CD14-positive monocyte (primary cell): Measurements from ENCODE around the gene ARCN1. TPM values are rescaled to one million over a fixed set of nuclear protein-coding genes. Genes with fewer than 3 reads are reported as not detected.

ENCODE experiments used
- DNase-seq, 3 donors: peaks; one replicate each; pipeline ENCODE4 v3.0.0-alpha.2; 2011 to 2022
- H2AFZ ChIP-seq: 2 replicates; pipeline ENCODE4 v1.6.0; 2012; ENCODE audit warnings: mild to moderate bottlenecking, low read depth, low read length, inconsistent platforms; ENCODE audit not compliant: insufficient read depth, poor library complexity, severe bottlenecking
- H3K27ac ChIP-seq, 2 donors: 1 replicate in 1 of 2; 2 replicates in 1 of 2; pipeline ENCODE4 v1.5.1; 2012 to 2013; ENCODE audit warnings: low read length in 2 of 2, control low read depth in 1 of 2, inconsistent platforms in 1 of 2, low read depth in 1 of 2, mild to moderate bottlenecking in 1 of 2
- H3K27me3 ChIP-seq, 2 donors: one replicate each; pipeline versions ENCODE4 v1.6.0 to v1.6.1; 2011 to 2013; ENCODE audit warnings: low read length in 2 of 2; ENCODE audit not compliant: control insufficient read depth in 2 of 2, insufficient read depth in 2 of 2
- H3K36me3 ChIP-seq, 2 donors: replicated peaks in 1 of 2; 1 replicate in 1 of 2; 2 replicates in 1 of 2; pipeline versions ENCODE4 v1.5.1 to v1.6.1; 2012 to 2013; ENCODE audit warnings: low read length in 2 of 2, control low read depth in 1 of 2, inconsistent platforms in 1 of 2, mild to moderate bottlenecking in 1 of 2; ENCODE audit not compliant: insufficient read depth in 2 of 2, control insufficient read depth in 1 of 2
- H3K4me1 ChIP-seq, 2 donors: 1 replicate in 1 of 2; 2 replicates in 1 of 2; pipeline versions ENCODE4 v1.5.1 to v1.6.1; 2012 to 2013; ENCODE audit warnings: low read length in 2 of 2, control low read depth in 1 of 2, inconsistent platforms in 1 of 2, mild to moderate bottlenecking in 1 of 2, moderate library complexity in 1 of 2; ENCODE audit not compliant: insufficient read depth in 2 of 2, control insufficient read depth in 1 of 2
- H3K4me2 ChIP-seq: replicated peaks from 2 replicates; pipeline ENCODE3; 2012; ENCODE audit warnings: low read length, moderate library complexity, mild to moderate bottlenecking; ENCODE audit not compliant: poor library complexity, severe bottlenecking; ENCODE audit errors: extremely low read depth
- H3K4me3 ChIP-seq, 3 experiments: fragments of 200-600 bp in 1 of 3; sonication (generic) in 1 of 3; replicated peaks in 1 of 3; 1 replicate in 2 of 3; 2 replicates in 1 of 3; pipeline ENCODE4 v1.5.1; 2011 to 2013; ENCODE audit warnings: low read length in 3 of 3, mild to moderate bottlenecking in 3 of 3, control low read depth in 2 of 3, low read depth in 2 of 3, inconsistent platforms in 1 of 3, moderate library complexity in 1 of 3
- H3K79me2 ChIP-seq: 2 replicates; pipeline ENCODE4 v1.6.0; 2012; ENCODE audit warnings: mild to moderate bottlenecking, control low read depth, inconsistent platforms, low read length, moderate library complexity; ENCODE audit not compliant: insufficient read depth
- H3K9ac ChIP-seq: 2 replicates; pipeline ENCODE4 v1.6.0; 2017; ENCODE audit warnings: low read length, mild to moderate bottlenecking; ENCODE audit not compliant: insufficient read depth, poor library complexity, severe bottlenecking
- H3K9me3 ChIP-seq, 2 donors: replicated peaks in 1 of 2; 1 replicate in 1 of 2; 2 replicates in 1 of 2; pipeline versions ENCODE4 v1.5.1 to v1.6.1; 2012 to 2013; ENCODE audit warnings: low read length in 2 of 2, control low read depth in 1 of 2; ENCODE audit not compliant: control insufficient read depth in 1 of 2, insufficient read depth in 1 of 2
- H4K20me1 ChIP-seq: 2 replicates; pipeline ENCODE4 v1.6.0; 2012; ENCODE audit warnings: mild to moderate bottlenecking, low read length, control low read depth, moderate library complexity; ENCODE audit not compliant: insufficient read depth
- H3K27ac Mint-ChIP-seq, 7 donors: one replicate each; pipeline ENCODE4 v1.8.0; 2020; ENCODE audit warnings: mild to moderate bottlenecking in 7 of 7, mixed read lengths in 7 of 7, moderate library complexity in 6 of 7, inconsistent platforms in 2 of 7
- H3K27me3 Mint-ChIP-seq, 3 donors: one replicate each; pipeline ENCODE4 v1.8.0; 2021 to 2022; ENCODE audit warnings: low read depth in 3 of 3, mild to moderate bottlenecking in 3 of 3, mixed read lengths in 3 of 3, moderate library complexity in 3 of 3, inconsistent platforms in 1 of 3
- H3K36me3 Mint-ChIP-seq, 2 donors: one replicate each; pipeline ENCODE4 v1.8.0; 2020; ENCODE audit warnings: mixed read lengths in 2 of 2, inconsistent platforms in 1 of 2, mild to moderate bottlenecking in 1 of 2
- H3K4me1 Mint-ChIP-seq: one replicate; pipeline ENCODE4 v1.8.0; 2020; ENCODE audit warnings: mild to moderate bottlenecking, mixed read lengths
- H3K4me3 Mint-ChIP-seq, 2 donors: one replicate each; pipeline ENCODE4 v1.8.0; 2020; ENCODE audit warnings: mild to moderate bottlenecking in 2 of 2, mixed read lengths in 2 of 2, moderate library complexity in 1 of 2
- H3K9me3 Mint-ChIP-seq, 7 donors: one replicate each; pipeline ENCODE4 v1.8.0; 2020 to 2022; ENCODE audit warnings: mixed read lengths in 7 of 7, mild to moderate bottlenecking in 6 of 7, moderate library complexity in 6 of 7, inconsistent platforms in 2 of 7
- CTCF ChIP-seq: fragments of 200-600 bp; IDR thresholded peaks from one replicate; pipeline ENCODE4 v1.8.0; 2022; ENCODE audit warnings: antibody characterized with exemption, mild to moderate bottlenecking
- WGBS: methylation state at CpG from one replicate; pipeline ENCODE4 v1.1.5; 2013; ENCODE audit warnings: missing lambda C conversion rate; ENCODE audit not compliant: insufficient coverage; 5-methylcytosine and 5-hydroxymethylcytosine counted together
- intact Hi-C, 2 donors: fragments of 100-400 bp; cut with micrococcal nuclease; formaldehyde crosslinking; loops; one replicate each; pipeline versions ENCODE4 v1.15.0 to v1.15.1; 2023
- polyA plus RNA-seq, 3 donors: library from polyadenylated mRNA; depleted of rRNA in 1 of 3; unstranded in 2 of 3; stranded (reverse) in 1 of 3; fragments of 300-500 nt in 2 of 3; fragments of >200 nt in 1 of 3; fragmentation: Illumina TruSeq in 2 of 3; gene quantifications; 1 replicate in 2 of 3; 2 replicates in 1 of 3; pipeline ENCODE4 v1.2.3, GENCODE V29; 2012 to 2021

Gene ARCN1
- polyA plus RNA-seq, 3 donors = 36.1 to 101 (median 79.7) TPM

DNA sequence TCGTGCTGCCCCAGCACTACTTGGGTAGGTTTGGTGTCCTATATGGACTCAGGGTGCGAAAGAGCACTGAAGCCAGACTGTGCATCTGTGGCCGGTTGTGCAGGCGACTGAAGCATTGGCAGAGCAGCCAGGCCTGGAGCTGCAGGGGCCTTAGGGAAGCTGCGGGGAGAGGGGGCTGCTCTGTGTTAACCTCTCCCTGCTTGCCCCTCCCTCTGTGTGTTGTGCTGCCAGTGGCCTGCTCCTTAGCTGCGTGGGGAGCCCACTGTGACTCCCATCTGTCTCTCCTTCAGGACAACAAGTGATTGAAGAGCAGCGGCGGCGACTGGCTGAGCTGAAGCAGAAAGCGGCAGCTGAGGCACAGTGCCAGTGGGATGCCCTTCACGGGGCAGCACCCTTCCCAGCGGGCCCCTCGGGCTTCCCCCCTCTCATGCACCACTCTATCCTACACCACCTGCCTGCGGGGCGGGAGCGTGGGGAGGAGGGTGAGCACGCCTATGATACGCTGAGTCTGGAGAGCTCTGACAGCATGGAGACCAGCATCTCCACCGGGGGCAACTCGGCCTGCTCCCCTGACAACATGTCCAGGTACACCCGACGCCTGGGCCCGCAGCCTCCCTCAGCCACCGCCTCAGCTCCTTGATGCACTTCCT is 73.0 kb downstream of the ARCN1 start:
- Histone ChIP-seq H4K20me1 (no peaks in the 10 kb centered on the region), H2AFZ (no peak overlapping the region), H3K4me3 (no peak overlapping the region), H3K4me2 (no peak overlapping the region), H3K27me3 (no peaks in the 10 kb centered on the region), H3K79me2 (no peaks in the 10 kb centered on the region), H3K9ac (no peak overlapping the region), H3K36me3 (no peaks in the 10 kb centered on the region), H3K9me3 (no peaks in the 10 kb centered on the region), H3K27ac (no peak overlapping the region), H3K4me1 (no peaks in the 10 kb centered on the region)
- TF ChIP-seq CTCF = no peak
- no peak for DNase-seq
- H3K36me3 Mint-ChIP-seq = no peaks in the 10 kb centered on the region
- H3K4me1 Mint-ChIP-seq = no peaks in the 10 kb centered on the region
- H3K27me3 Mint-ChIP-seq = peaks cover 0 to 6% (median 5%) of the 10 kb centered on the region in 3 donors
- no peaks in the 10 kb centered on the region for H3K9me3 Mint-ChIP-seq
- intact Hi-C loops = no loop called here
- peak overlapping the region in 1 of 7 donors; percentile 68 for H3K27ac Mint-ChIP-seq
- no peak overlapping the region for H3K4me3 Mint-ChIP-seq
- 92% methylated on average over 20 of the region's 24 CpGs for WGBS

DNA sequence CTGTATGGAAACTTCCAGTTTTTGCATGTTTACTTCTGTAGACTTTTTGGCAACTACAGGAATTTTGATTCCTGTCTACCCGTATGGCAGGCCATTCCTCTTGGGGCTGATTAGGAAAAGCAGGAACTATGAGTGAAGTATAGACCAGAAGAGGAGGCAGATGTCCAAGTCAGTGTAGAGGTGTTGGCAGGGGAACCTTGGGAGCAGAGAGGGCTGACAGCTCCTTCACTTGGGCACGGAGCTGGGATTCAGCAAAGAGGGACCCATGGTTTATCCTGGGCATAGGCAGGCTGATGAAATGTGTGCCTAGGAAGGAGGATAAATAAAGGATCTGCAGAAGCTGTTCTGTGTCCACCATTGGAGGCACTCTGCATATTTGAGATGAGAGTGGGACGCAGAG is 74.2 kb downstream of the ARCN1 start:
- WGBS = 94% methylated on average over 3 of the region's 3 CpGs
- Mint-ChIP-seq H3K36me3 (no peaks in the 10 kb centered on the region), H3K27ac (no peak overlapping the region), H3K4me1 (no peaks in the 10 kb centered on the region), H3K4me3 (no peak overlapping the region), H3K27me3 (peaks cover 0 to 8% (median 5%) of the 10 kb centered on the region in 3 donors), H3K9me3 (no peaks in the 10 kb centered on the region)
- no peaks in the 10 kb centered on the region for H3K4me1 ChIP-seq
- H3K79me2 ChIP-seq = no peaks in the 10 kb centered on the region
- H2AFZ ChIP-seq = no peak overlapping the region
- no peak overlapping the region for H3K4me3 ChIP-seq
- no peak overlapping the region for H3K9ac ChIP-seq
- intact Hi-C loops = no loop called here
- no peak for TF ChIP-seq CTCF
- no peak overlapping the region for H3K4me2 ChIP-seq
- no peaks in the 10 kb centered on the region for H3K9me3 ChIP-seq
- H4K20me1 ChIP-seq = no peaks in the 10 kb centered on the region
- H3K27me3 ChIP-seq = no peaks in the 10 kb centered on the region
- no peaks in the 10 kb centered on the region for H3K36me3 ChIP-seq
- no peak overlapping the region for H3K27ac ChIP-seq
- no peak for DNase-seq
